Astrocyte (in vitro differentiated cells and primary cell): Measurements from ENCODE around the gene UBL4B. TPM values are rescaled to one million over a fixed set of nuclear protein-coding genes. Genes with fewer than 3 reads are reported as not detected.

Source experiments
- DNase-seq: peaks from one replicate; pipeline ENCODE4 v3.0.0-alpha.2; 2010; ENCODE audit warnings: low read depth
- FAIRE-seq: peaks from 2 replicates; lab custom pipeline; 2011; peaks lifted over from hg19 to GRCh38; lab: Jason Lieb, UNC
- H2AFZ ChIP-seq: 2 replicates; pipeline ENCODE4 v1.6.0; 2012; ENCODE audit warnings: low read depth, low read length, inconsistent platforms
- H3K27ac ChIP-seq: 2 replicates; pipeline ENCODE4 v1.5.1; 2011; ENCODE audit warnings: low read depth, low read length, inconsistent platforms
- H3K27me3 ChIP-seq: 2 replicates; pipeline ENCODE4 v1.6.0; 2011; ENCODE audit warnings: low read length, inconsistent platforms; ENCODE audit not compliant: insufficient read depth
- H3K36me3 ChIP-seq: 2 replicates; pipeline ENCODE4 v1.5.1; 2011; ENCODE audit warnings: low read length, inconsistent platforms; ENCODE audit not compliant: insufficient read depth
- H3K4me1 ChIP-seq: 2 replicates; pipeline ENCODE4 v1.5.1; 2011; ENCODE audit warnings: low read length, inconsistent platforms; ENCODE audit not compliant: insufficient read depth
- H3K4me2 ChIP-seq: 2 replicates; pipeline ENCODE4 v1.6.0; 2012; ENCODE audit warnings: low read length, inconsistent platforms
- H3K4me3 ChIP-seq: 2 replicates; pipeline ENCODE4 v1.5.1; 2011; ENCODE audit warnings: low read depth, mild to moderate bottlenecking, low read length, inconsistent platforms; ENCODE audit not compliant: insufficient read depth
- H3K79me2 ChIP-seq: 2 replicates; pipeline ENCODE4 v1.6.0; 2012; ENCODE audit warnings: mild to moderate bottlenecking, low read length, inconsistent platforms; ENCODE audit not compliant: insufficient read depth
- H3K9ac ChIP-seq: 2 replicates; pipeline ENCODE4 v1.6.0; 2012; ENCODE audit warnings: mild to moderate bottlenecking, low read length, inconsistent platforms
- H3K9me3 ChIP-seq: 2 replicates; pipeline ENCODE4 v1.5.1; 2012; ENCODE audit warnings: low read depth, mild to moderate bottlenecking, low read length, inconsistent platforms; ENCODE audit not compliant: insufficient read depth
- H4K20me1 ChIP-seq: 2 replicates; pipeline ENCODE4 v1.6.0; 2012; ENCODE audit warnings: low read length, inconsistent platforms; ENCODE audit not compliant: insufficient read depth
- H3K27ac Mint-ChIP-seq: one replicate; pipeline ENCODE4 v1.8.0; 2021; ENCODE audit warnings: mild to moderate bottlenecking, mixed read lengths; ENCODE audit not compliant: unreplicated experiment
- H3K27me3 Mint-ChIP-seq: one replicate; pipeline ENCODE4 v1.8.0; 2021; ENCODE audit warnings: low read depth, mixed read lengths; ENCODE audit not compliant: unreplicated experiment
- H3K36me3 Mint-ChIP-seq: one replicate; pipeline ENCODE4 v1.8.0; 2021; ENCODE audit warnings: low read depth, mixed read lengths; ENCODE audit not compliant: unreplicated experiment
- H3K4me1 Mint-ChIP-seq: one replicate; pipeline ENCODE4 v1.8.0; 2021; ENCODE audit warnings: low read depth, mixed read lengths; ENCODE audit not compliant: unreplicated experiment
- H3K4me3 Mint-ChIP-seq: one replicate; pipeline ENCODE4 v1.8.0; 2021; ENCODE audit warnings: mild to moderate bottlenecking, moderate library complexity, mixed read lengths; ENCODE audit not compliant: unreplicated experiment
- H3K9me3 Mint-ChIP-seq: one replicate; pipeline ENCODE4 v1.8.0; 2021; ENCODE audit warnings: mild to moderate bottlenecking, mixed read lengths; ENCODE audit not compliant: unreplicated experiment
- EZH2 ChIP-seq: IDR thresholded peaks from 2 replicates; pipeline ENCODE4 v1.6.1; 2012; ENCODE audit warnings: mild to moderate bottlenecking, low read length, inconsistent platforms; ENCODE audit not compliant: insufficient read depth
- total RNA-seq: library from RNA; stranded (reverse); gene quantifications from 2 replicates; pipeline ENCODE4 v1.2.1, GENCODE V29; 2021
- TF ChIP-seq, protein P1 (sequence below): IDR thresholded peaks from 2 replicates; pipeline ENCODE4 v1.5.1; 2011; ENCODE audit warnings: low read depth, mild to moderate bottlenecking, inconsistent platforms, low read length, moderate library complexity; ENCODE audit not compliant: insufficient read depth

UBL4B gene
- total RNA-seq, 1 donor from 2014 or later, result not detected

DNA sequence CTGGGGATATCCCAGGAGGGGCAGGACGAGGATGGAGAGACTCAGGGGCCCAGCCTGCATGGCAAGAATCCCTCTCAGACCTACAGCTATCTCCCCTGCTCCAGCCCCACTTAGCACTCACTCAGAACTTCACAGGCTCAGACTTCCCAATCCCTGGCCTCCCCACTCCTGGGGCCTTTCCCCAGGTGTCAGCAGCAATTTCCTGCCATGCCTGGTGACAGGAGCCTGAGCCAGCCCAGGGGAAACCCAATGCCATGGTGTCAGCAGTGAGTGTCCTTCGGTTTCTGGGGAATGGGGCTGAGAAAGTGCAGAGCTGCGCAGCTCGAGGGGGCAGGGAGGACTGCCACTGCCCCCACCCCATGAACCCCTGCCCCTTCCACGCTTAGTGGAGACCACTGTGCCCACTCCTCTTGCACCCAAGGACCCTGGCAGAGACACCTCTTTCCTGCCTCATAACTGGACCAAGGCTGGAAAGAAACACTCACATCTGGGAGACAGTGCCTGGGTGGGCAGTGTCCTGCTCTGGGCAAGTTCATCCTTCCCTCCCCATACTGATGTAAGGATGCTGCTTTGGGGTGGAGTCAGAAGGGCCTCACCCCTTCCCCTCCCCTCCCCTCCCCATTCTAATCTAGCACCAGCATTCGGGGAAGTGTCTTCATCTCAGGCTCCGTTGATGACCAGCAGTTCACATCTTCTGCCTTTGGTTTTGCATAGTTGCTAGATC is 17.1 kb upstream of the UBL4B start:
- H3K4me3 Mint-ChIP-seq, result no peak overlapping the region
- H3K27ac Mint-ChIP-seq, result no peak overlapping the region
- TF ChIP-seq, protein P1, sequence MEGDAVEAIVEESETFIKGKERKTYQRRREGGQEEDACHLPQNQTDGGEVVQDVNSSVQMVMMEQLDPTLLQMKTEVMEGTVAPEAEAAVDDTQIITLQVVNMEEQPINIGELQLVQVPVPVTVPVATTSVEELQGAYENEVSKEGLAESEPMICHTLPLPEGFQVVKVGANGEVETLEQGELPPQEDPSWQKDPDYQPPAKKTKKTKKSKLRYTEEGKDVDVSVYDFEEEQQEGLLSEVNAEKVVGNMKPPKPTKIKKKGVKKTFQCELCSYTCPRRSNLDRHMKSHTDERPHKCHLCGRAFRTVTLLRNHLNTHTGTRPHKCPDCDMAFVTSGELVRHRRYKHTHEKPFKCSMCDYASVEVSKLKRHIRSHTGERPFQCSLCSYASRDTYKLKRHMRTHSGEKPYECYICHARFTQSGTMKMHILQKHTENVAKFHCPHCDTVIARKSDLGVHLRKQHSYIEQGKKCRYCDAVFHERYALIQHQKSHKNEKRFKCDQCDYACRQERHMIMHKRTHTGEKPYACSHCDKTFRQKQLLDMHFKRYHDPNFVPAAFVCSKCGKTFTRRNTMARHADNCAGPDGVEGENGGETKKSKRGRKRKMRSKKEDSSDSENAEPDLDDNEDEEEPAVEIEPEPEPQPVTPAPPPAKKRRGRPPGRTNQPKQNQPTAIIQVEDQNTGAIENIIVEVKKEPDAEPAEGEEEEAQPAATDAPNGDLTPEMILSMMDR, result no peak
- TF ChIP-seq EZH2, result no peak
- peaks cover 71% of the 10 kb centered on the region for H3K27me3 Mint-ChIP-seq
- H3K4me1 Mint-ChIP-seq, result peaks cover 15% of the 10 kb centered on the region
- no peaks in the 10 kb centered on the region for H3K9me3 ChIP-seq
- no peak overlapping the region for H3K27ac ChIP-seq
- H3K9ac ChIP-seq, result no peak overlapping the region
- no peaks in the 10 kb centered on the region for H4K20me1 ChIP-seq
- FAIRE-seq, result no peak
- no peaks in the 10 kb centered on the region for H3K36me3 ChIP-seq
- H2AFZ ChIP-seq, result no peak overlapping the region
- H3K4me3 ChIP-seq, result no peak overlapping the region
- no peak overlapping the region for H3K4me2 ChIP-seq
- no peaks in the 10 kb centered on the region for H3K9me3 Mint-ChIP-seq
- peaks cover 42% of the 10 kb centered on the region for H3K27me3 ChIP-seq
- no peaks in the 10 kb centered on the region for H3K4me1 ChIP-seq
- H3K79me2 ChIP-seq, result no peaks in the 10 kb centered on the region
- DNase-seq, result no peak
- H3K36me3 Mint-ChIP-seq, result peaks cover 4% of the 10 kb centered on the region

DNA sequence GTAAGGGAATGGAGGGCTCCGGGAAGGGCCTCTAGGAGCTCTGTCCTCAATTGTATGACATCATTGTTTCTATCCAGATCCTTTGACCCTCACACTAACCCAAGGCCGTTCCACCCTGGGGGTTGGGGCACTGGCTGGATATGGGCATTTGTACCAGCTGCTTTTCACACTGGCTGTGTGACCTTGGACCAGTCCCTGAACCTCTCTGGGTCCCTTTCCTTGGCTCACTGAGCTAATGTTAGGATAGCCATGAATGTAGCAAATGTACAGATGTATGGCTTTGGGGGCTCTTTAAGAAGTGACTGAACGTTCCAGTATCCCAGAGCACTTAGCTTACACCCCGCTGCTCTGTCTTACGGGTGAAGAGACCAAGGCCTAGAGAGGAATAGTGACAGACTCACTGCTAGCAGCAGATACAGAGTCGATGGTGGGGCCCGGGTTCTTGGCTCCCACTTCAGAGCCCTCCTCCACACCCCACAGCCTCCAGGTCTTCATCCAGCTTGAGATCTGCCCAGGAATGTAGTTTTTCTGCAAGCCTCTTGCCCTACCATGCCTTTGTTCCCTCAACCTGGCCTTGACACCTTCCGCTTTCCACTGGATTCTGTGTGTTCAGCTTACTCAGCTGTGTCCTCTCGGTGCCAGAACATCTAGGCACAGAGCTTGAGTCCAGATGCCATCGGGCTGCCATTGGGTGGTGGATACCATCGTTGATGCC is 14.6 kb upstream of the UBL4B start:
- H3K4me3 Mint-ChIP-seq, result no peak overlapping the region
- H3K36me3 Mint-ChIP-seq, result peaks cover 2% of the 10 kb centered on the region
- no peak for FAIRE-seq
- Histone ChIP-seq H3K9me3 (no peaks in the 10 kb centered on the region), H4K20me1 (no peaks in the 10 kb centered on the region), H2AFZ (no peak overlapping the region), H3K9ac (no peak overlapping the region), H3K4me1 (peaks cover 4% of the 10 kb centered on the region), H3K79me2 (no peaks in the 10 kb centered on the region), H3K27ac (no peak overlapping the region), H3K4me2 (no peak overlapping the region), H3K4me3 (no peak overlapping the region), H3K27me3 (peaks cover 28% of the 10 kb centered on the region), H3K36me3 (no peaks in the 10 kb centered on the region)
- peaks cover 10% of the 10 kb centered on the region for H3K4me1 Mint-ChIP-seq
- peaks cover 70% of the 10 kb centered on the region for H3K27me3 Mint-ChIP-seq
- no peak for DNase-seq
- H3K9me3 Mint-ChIP-seq, result no peaks in the 10 kb centered on the region
- TF ChIP-seq, protein P1, result no peak
- TF ChIP-seq EZH2, result no peak
- no peak overlapping the region for H3K27ac Mint-ChIP-seq
